Measurements from ENCODE around the gene LHFPL5.

- no peak for TF ChIP-seq CTCF (conservative IDR thresholded peaks at IDR 0.05; ENCODE audit: low read length)
- no peak for TF ChIP-seq EZH2phosphoT487 (IDR thresholded peaks at IDR 0.05; ENCODE audit: borderline replicate concordance, low read depth, low read length)
These were observed 18.9 kb upstream of the LHFPL5 start for GRCh38 chr6:35786272-35786671.

Data from OCI-LY7 (cell line).